Middle frontal gyrus (tissue), 1 donor: ENCODE data around the gene MAPK14.

Experiments
- DNase-seq: peaks from one replicate; pipeline ENCODE4 v3.0.0-alpha.2; 2015; ENCODE audit warnings: low spot score; ENCODE audit errors: extremely low spot score

MAPK14 gene

GRCh38 chr6:36035225-36035624 lies 7.6 kb downstream of the MAPK14 start:
- no peak for DNase-seq

- no peak for DNase-seq
Measured at GRCh38 chr6:36038120-36038876, 10.7 kb downstream of the MAPK14 start.

- DNase-seq = no peak
Measured at GRCh38 chr6:36039112-36039511, 11.5 kb downstream of the MAPK14 start.

DNA sequence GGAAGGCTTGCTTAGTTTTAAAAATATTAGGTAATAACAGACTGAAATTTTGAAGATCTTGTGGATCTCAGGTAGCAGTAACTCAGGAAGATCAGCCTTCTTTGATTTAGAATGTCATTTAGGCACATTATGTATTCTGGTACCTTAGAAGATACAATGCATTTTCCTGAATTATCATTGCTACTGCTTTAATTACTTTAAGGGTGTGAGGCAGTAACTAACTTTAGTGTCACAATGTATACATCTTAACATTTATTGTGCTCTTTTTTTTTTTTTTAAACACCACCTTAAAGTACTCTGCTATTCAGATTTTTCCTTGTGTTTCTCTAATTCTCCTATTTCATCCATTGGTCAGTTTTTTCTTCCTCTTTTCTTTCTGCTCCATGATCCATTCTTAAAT lies 13.3 kb downstream of the MAPK14 start:
- no peak for DNase-seq

- no peak for DNase-seq
Measured at GRCh38 chr6:36042618-36043260, 15.1 kb downstream of the MAPK14 start.

- no peak for DNase-seq
Measured at GRCh38 chr6:36049582-36049981, 22.0 kb downstream of the MAPK14 start.

DNA sequence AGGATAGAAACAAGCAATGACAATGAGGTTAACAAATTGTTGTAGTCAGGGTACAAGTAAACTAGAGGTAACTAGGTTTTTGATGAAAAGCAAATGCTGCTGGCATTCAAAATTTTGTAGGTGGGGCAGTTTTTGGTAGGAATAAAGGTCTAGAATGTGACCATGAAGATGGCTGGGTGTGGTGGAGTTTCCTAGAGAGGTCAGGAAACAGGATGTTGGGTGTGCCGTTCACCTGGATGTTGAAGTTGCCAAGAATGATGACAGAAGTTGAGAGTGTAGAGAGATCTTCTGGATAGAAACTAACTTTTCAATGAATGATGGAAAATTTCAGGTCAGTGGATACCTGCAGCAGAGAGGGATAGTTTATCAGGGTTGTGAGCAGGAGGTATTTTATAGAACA lies 22.7 kb downstream of the MAPK14 start:
- no peak for DNase-seq

DNA sequence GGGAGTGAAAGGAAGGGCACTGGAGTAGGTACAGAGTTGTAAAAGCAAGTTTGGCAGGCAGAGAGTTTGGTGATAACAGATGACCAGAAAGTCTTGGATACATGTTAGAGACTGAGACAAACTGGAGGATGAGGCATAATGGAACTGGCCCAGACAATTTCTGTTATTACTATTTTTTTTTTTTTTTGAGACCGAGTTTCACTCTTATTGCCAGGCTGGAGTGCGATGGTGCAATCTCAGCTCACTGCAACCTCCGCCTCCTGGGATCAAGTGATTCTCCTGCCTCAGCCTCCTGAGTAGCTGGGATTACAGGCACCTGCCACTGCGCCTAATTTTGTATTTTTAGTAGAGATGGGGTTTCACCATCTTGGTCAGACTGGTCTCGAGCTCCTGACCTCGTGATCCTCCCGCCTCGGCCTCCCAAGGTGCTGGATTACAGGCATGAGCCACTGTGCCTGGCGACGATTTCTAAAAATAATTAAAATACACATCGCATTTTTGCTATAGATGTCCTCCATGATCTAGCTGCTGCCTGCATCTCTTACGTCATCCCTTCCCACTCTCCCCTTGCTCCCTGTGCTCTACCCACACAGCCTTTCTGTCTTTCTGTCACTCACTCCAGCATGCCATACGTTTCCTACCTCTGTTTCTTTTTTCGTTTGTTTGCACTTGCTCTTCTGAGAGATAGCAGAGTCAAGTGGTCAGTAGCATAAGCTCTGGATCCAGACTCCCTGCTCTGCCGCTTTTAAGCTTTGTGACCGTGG lies 23.5 kb downstream of the MAPK14 start:
- DNase-seq = no peak

DNA sequence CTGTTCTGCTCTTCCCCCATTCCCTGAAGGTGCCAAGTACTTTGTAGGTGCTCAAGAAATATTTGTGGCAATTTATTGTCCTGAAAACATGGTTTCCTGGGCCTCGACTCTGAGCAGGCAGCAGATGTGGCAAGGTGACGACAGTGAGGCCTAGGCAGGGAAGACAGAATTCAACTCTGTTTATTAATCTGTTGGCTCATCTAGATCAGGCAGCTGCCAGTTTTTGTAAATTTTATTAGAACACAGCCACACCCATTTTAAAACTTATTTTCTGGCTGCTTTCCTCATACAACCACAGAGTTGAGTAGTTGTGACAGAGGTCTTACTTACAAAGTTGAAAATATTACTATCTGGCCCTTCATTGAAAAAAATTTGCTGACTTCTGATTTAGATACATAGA lies 24.5 kb downstream of the MAPK14 start:
- DNase-seq = no peak

- DNase-seq = no peak
Measured at GRCh38 chr6:36053878-36054277, 26.3 kb downstream of the MAPK14 start.

DNA sequence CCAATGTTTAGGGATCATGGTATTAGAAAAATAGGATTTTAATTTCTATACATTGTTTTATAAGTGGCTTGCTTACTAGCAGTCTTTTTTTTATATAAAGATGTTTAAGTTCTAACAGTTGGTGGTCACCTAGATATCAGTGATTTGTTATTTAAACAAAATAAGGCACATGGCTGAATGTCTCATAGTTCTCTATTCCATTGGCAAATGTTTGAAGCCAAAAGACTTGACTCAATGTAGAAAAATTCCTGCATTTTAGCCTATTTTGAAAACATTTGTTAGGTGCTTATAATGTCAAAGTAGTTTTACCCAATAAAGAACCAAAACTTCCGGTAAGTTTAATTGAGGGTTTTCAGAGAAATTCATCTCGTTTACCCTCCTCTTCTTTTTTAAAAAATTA lies 26.8 kb downstream of the MAPK14 start:
- DNase-seq = no peak

DNA sequence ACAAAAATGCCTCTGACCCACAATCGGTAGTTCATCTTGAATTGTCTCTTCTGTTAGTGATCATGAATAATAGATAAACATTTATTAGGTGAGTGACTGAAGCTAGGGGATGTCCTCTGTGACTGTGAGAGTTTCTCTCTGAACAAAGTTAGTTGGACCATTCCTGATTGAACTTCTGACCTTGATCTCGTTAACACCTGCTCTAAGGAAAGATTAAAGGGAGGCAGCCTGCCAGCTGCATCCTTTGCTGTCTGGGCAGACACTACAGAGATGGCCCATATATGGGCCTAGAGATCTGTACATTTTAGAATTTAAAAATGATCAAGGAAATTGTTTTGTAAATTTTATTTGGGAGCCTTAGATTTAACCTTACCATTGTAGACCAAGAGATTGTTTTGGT lies 27.3 kb downstream of the MAPK14 start:
- no peak for DNase-seq

DNA sequence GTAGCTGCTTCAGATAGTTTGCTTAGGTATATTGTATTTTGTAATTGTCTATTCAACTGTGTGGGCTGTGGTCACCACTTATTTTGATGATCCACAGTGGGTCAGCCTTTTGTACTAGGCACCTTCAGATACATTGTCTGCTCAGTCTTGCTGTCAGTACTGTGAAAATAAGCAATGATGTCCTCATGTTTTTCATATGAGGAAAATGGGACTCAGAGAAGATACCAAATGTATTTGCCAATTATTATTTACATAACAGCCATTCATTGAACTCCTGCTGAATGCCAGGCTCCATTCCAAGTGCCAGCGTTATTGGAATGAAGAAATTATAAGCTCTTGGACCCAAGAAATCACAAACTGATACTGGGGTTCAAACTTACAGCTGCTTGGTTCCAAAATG lies 28.6 kb downstream of the MAPK14 start:
- no peak for DNase-seq

DNA sequence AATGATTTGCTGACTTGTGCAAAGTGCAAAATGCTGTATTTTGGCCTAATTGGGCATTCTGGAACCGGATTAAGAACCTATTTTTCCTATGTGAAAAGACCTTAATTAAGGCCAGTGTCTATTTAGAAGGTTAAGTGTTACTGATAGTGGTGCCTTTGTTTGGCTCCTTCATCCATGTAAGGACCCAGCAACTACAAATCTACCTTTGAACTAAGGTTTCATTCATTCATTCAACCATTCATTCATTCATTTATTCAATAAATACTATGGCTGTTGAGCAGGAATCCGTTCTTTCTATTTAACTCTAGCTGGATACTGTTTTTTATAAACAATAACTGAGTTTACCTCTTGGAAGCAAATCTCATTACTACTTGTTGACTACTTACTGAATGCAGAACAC lies 33.6 kb downstream of the MAPK14 start:
- no peak for DNase-seq

GRCh38 chr6:36062247-36062646 lies 34.6 kb downstream of the MAPK14 start:
- no peak for DNase-seq

GRCh38 chr6:36063318-36064060 lies 35.9 kb downstream of the MAPK14 start:
- no peak for DNase-seq

DNA sequence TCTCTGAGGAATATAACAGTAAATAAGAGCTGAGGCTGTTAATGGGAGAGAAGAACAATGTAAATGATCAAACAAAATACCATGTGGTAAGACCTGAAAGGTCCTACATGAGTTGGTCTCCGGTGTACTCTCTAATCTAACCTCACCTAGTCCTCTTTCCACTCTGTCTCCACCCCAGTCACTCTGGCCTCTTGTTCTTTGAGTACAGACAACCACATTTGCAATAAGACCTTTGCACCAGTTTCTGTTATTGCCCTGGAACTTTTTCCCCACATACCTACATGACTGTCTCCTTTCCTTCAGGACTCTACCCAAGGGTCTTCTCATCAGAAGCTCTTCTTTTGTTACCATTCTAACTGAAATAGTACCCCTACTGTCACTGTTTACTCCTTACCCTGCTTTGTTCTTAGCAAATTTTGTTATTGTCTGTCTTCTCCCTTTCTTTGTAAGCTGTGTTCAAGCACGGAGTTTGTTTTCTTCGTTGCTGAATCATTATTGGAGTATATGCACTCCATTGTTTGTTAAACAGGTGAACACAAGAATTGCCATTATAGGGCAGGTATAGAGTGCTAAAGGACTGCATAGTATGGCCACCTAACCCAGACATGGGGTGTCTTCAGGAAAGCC lies 37.3 kb downstream of the MAPK14 start:
- DNase-seq = no peak

DNA sequence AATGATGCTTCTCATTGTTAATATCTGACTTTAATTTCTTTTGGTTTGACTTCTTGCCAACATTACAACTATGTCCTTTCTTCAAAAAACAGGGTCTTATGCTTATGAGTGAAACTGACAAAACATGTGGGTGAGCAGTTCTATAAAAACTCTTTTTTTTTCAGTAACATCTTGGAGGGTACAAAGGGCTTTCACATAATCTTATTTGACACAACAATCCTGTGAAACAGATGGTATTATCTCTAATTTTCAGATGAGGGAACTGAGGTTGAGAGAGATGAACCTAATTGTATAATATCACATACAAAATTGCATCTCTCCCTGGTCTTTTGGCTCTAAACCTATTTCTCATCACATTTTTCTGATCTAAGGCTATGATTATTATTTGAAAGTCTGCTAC lies 38.3 kb downstream of the MAPK14 start:
- no peak for DNase-seq

GRCh38 chr6:36066817-36067216 lies 39.2 kb downstream of the MAPK14 start:
- no peak for DNase-seq

DNA sequence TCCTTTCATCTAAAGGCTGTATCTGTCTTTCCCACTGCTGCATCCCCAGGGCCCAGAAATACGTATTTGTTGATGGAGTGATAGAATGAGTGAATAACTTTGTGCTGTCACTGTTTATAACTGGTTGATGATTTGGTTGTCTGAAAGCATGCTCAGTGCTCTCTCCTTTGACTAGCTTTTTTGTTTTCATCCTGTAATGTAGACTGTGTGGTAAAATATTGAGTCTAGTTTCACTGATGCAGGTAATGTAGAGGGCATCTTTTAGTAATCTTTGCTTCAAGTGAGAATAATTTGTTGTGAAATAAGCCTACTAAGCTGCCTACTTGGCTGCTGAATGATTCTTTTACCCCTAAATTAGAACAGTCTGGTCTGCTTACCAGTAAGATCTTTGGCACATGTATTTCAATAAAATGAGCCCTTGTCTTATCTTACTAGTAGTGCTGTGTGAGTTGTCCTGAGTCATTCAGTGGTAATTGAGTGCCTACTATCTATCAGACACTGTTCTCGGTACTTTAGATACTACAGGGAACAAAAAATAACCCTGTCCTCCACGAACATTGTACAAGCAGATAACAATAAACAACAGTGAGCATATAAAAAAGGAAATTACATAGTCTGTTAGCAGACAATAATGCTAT lies 39.9 kb downstream of the MAPK14 start:
- DNase-seq = no peak

- DNase-seq = no peak
Measured at GRCh38 chr6:36068012-36068392, 40.4 kb downstream of the MAPK14 start.
